Activated naive CD8-positive, alpha-beta T cell treated with anti-CD3 and anti-CD28 coated beads, Interleukin-2, amount 10 ng/mL, durations not matched to agents 7 days and 5 days (primary cell): ENCODE results near the gene PLEK. TPM values are rescaled to one million over a fixed set of nuclear protein-coding genes. Genes with fewer than 3 reads are reported as not detected.
"Not testable (repeated sequence)": the region's sequence is repeated elsewhere in the genome, so short reads cannot be mapped to it uniquely, and the experiment has no call there.

Experiments used
- ATAC-seq: fragments of 150-1000 bp; cut with Tn5 transposase; one replicate; pipeline ENCODE4 v1.10.0; 2021; ENCODE audit warnings: low read depth, moderate library complexity
- POLR2A ChIA-PET: fragments of 350-600 bp; sonication (Branson Sonifier 250); formaldehyde crosslinking; loops from one replicate; lab custom pipeline; 2021; ENCODE audit warnings: antibody characterized with exemption; lab: Charles Lee
- DNase-seq: peaks from one replicate; pipeline ENCODE4 v3.0.0; 2021
- H3K27ac Mint-ChIP-seq: one replicate; pipeline ENCODE4 v1.8.0; 2022; ENCODE audit warnings: mild to moderate bottlenecking, mixed read lengths
- H3K27me3 Mint-ChIP-seq: one replicate; pipeline ENCODE4 v1.8.0; 2022; ENCODE audit warnings: mild to moderate bottlenecking, moderate library complexity, mixed read lengths
- H3K36me3 Mint-ChIP-seq: one replicate; pipeline ENCODE4 v1.8.0; 2021; ENCODE audit warnings: mild to moderate bottlenecking, mixed read lengths
- H3K4me1 Mint-ChIP-seq: one replicate; pipeline ENCODE4 v1.8.0; 2021; ENCODE audit warnings: mixed read lengths
- H3K4me3 Mint-ChIP-seq: one replicate; pipeline ENCODE4 v1.8.0; 2022; ENCODE audit warnings: mild to moderate bottlenecking, moderate library complexity, mixed read lengths
- H3K9me3 Mint-ChIP-seq: one replicate; pipeline ENCODE4 v1.8.0; 2021; ENCODE audit warnings: mixed read lengths
- total RNA-seq, 2 experiments: library from RNA; stranded (reverse); gene quantifications; one replicate each; pipeline ENCODE4 v1.2.3, GENCODE V29; 2021

Gene PLEK
- total RNA-seq, 2 experiments from 2014 or later = 23.4 to 28.8 TPM

GRCh38 chr2:68340226-68341061 lies 24.6 kb upstream of the PLEK start:
- Mint-ChIP-seq H3K27me3 (peaks cover 42% of the 10 kb centered on the region), H3K4me3 (no peak overlapping the region), H3K4me1 (no peaks in the 10 kb centered on the region), H3K27ac (no peak overlapping the region), H3K36me3 (no peaks in the 10 kb centered on the region), H3K9me3 (no peaks in the 10 kb centered on the region)
- no peak for ATAC-seq
- DNase-seq = no peak
- POLR2A ChIA-PET = no interaction called here

- Mint-ChIP-seq H3K27ac (no peak overlapping the region), H3K4me3 (no peak overlapping the region), H3K27me3 (peaks cover 43% of the 10 kb centered on the region), H3K9me3 (no peaks in the 10 kb centered on the region), H3K4me1 (no peaks in the 10 kb centered on the region), H3K36me3 (no peaks in the 10 kb centered on the region)
- POLR2A ChIA-PET = no interaction called here
- DNase-seq = no peak
- ATAC-seq = no peak
Observed at GRCh38 chr2:68341062-68341329, 24.1 kb upstream of the PLEK start.

DNA sequence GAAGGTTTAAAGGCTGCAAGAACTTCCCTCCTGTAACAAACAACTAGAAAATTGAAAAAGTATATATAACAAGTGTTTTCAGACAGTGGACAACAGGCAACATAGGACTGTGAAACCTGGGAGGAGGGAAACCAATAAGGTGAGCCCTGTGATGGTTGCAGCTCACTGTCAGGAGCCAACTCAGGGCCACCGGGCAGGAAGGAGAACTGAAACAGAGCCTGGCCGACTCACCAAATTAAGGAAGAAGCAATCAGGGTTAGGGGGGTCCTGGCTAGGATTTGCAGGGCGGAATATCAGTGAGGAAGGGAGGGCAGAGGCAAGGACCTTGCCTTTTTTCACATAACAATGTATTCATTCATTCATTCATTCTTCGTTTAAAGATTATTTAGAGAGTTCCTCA lies 23.5 kb upstream of the PLEK start:
- peaks cover 43% of the 10 kb centered on the region for H3K27me3 Mint-ChIP-seq
- no peaks in the 10 kb centered on the region for H3K36me3 Mint-ChIP-seq
- no peak for ATAC-seq
- no peak overlapping the region for H3K27ac Mint-ChIP-seq
- no peaks in the 10 kb centered on the region for H3K9me3 Mint-ChIP-seq
- POLR2A ChIA-PET = interaction anchor here (0.7 kb wide), 1 partner anchor 65 kb away, joined by 3 read pairs; no protein-coding TSS in a partner anchor
- no peak overlapping the region for H3K4me3 Mint-ChIP-seq
- no peak for DNase-seq
- H3K4me1 Mint-ChIP-seq = no peaks in the 10 kb centered on the region

- ATAC-seq (no peak), DNase-seq (no peak)
- peaks cover 44% of the 10 kb centered on the region for H3K27me3 Mint-ChIP-seq
- POLR2A ChIA-PET = no interaction called here
- H3K27ac Mint-ChIP-seq = no peak overlapping the region
- no peak overlapping the region for H3K4me3 Mint-ChIP-seq
- H3K36me3 Mint-ChIP-seq = no peaks in the 10 kb centered on the region
- no peaks in the 10 kb centered on the region for H3K4me1 Mint-ChIP-seq
- no peaks in the 10 kb centered on the region for H3K9me3 Mint-ChIP-seq
Observed at GRCh38 chr2:68342470-68342869, 22.6 kb upstream of the PLEK start.

GRCh38 chr2:68344031-68344430 lies 21.1 kb upstream of the PLEK start:
- POLR2A ChIA-PET = no interaction called here
- H3K27ac Mint-ChIP-seq = no peak overlapping the region

DNA sequence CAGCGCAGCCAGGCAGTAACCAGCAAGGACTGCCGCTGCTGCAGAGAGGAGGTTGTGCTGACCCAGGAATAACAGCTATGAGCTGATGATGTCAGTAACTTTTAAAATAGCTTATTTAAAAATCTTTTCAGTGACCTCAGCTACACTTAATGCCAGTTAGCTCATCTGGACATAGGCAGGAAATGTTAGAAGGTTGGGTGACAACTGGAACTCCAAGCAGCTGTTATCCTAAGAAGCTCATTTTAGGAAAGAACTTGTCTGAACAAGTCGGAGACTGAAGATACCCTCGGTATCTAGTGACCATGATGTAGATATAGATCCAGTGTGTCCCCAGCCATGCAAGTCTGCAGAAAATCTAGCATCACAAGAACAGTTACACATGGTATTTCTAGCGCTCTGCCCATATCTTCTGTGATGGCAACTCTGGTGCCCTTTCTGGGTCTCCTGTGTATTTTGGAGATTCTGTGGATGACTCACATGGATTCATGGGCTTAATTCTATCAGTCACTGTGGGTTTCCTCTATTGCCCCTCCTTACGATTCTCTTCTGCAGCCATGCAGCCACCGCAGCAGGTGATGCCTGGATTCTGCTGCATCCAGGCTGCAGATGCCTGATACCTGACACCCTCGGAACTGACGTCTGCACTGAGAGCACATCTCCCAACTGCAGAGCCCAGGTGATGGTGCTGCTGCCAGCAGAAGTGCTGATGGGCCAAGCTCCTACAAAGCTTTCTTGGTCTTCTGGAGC lies 19.8 kb upstream of the PLEK start:
- Mint-ChIP-seq H3K27me3 (peaks cover 55% of the 10 kb centered on the region), H3K4me1 (no peaks in the 10 kb centered on the region), H3K9me3 (no peaks in the 10 kb centered on the region), H3K27ac (no peak overlapping the region), H3K4me3 (no peak overlapping the region), H3K36me3 (no peaks in the 10 kb centered on the region)
- POLR2A ChIA-PET = no interaction called here
- DNase-seq = no peak
- no peak for ATAC-seq

More at GRCh38 chr2:68344031-68344430, 21.1 kb upstream of the PLEK start:
- H3K4me3 Mint-ChIP-seq = no peak overlapping the region
- H3K9me3 Mint-ChIP-seq = no peaks in the 10 kb centered on the region
- DNase-seq = no peak
- no peak for ATAC-seq
- no peaks in the 10 kb centered on the region for H3K4me1 Mint-ChIP-seq
- H3K27me3 Mint-ChIP-seq = peaks cover 56% of the 10 kb centered on the region
- no peaks in the 10 kb centered on the region for H3K36me3 Mint-ChIP-seq

DNA sequence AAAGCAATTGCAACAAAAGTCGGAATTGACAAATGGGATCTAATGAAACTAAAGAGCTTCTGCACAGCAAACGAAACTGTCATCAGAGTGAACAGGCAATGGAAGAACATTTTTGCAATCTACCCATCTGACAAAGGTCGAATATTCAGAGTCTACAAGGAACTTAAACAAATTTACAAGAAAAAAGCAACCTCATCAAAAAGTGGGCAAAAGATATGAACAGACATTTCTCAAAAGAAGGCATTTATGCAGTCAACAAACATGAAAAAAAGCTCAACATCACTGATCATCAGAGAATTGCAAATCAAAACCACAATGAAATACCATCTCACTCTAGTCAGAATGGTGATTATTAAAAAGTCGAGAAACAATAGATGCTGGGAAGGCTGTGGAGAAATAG lies 16.0 kb upstream of the PLEK start:
- peaks cover 32% of the 10 kb centered on the region for H3K27me3 Mint-ChIP-seq
- H3K4me3 Mint-ChIP-seq, ATAC-seq, DNase-seq, POLR2A ChIA-PET, H3K36me3 Mint-ChIP-seq, H3K27ac Mint-ChIP-seq, H3K4me1 Mint-ChIP-seq, H3K9me3 Mint-ChIP-seq: not testable (repeated sequence)

- no peak for ATAC-seq
- Mint-ChIP-seq H3K4me1 (no peaks in the 10 kb centered on the region), H3K27me3 (peaks cover 29% of the 10 kb centered on the region), H3K9me3 (no peaks in the 10 kb centered on the region), H3K27ac (no peak overlapping the region), H3K4me3 (no peak overlapping the region), H3K36me3 (no peaks in the 10 kb centered on the region)
- no peak for DNase-seq
- POLR2A ChIA-PET = no interaction called here
Observed at GRCh38 chr2:68351997-68352396, 13.1 kb upstream of the PLEK start.

DNA sequence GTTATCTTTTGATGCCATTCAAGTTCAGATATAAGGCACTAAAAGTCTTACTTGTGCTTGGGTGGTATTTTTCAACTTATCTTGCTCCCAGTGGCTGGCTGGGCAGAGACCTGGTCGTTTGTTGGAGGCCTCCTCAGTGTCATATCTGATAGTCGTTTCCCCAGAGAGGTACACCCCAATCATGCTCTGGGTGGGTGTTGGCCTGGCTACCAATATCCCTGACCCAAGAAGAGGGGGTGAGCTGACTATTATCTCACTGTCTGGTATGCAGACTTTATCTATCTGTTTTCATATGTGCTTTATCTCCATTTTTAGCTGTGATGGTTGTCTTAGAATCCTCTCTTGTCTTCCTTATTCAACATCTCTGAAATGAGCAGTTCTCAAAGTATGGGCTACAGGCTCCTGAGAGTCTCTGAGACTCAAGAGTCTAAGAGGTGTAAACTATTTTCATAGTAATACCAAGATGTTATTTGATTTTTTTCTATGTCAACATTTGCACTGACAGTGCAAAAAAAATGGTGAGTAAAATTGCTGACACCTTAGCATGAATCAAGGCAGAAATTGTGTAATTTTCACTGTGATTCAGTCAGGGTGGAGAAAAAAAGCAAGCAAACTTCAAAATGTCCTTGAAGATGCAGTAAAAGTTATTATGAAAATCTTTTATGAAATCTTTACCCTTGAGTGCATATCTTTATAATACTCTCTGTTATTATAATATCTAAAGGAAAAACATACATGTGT lies 12.3 kb upstream of the PLEK start:
- POLR2A ChIA-PET = no interaction called here
- peaks cover 23% of the 10 kb centered on the region for H3K27me3 Mint-ChIP-seq

GRCh38 chr2:68356599-68357239 lies 8.4 kb upstream of the PLEK start:
- POLR2A ChIA-PET = no interaction called here
- ATAC-seq (no peak), DNase-seq (no peak)
- H3K27me3 Mint-ChIP-seq = peaks cover 8% of the 10 kb centered on the region
- H3K4me3 Mint-ChIP-seq = no peak overlapping the region
- no peaks in the 10 kb centered on the region for H3K9me3 Mint-ChIP-seq
- no peak overlapping the region for H3K27ac Mint-ChIP-seq
- H3K4me1 Mint-ChIP-seq = no peaks in the 10 kb centered on the region
- H3K36me3 Mint-ChIP-seq = no peaks in the 10 kb centered on the region

More for the DNA sequence above, 12.3 kb upstream of the PLEK start:
- DNase-seq (no peak), ATAC-seq (no peak)
- H3K27ac Mint-ChIP-seq = no peak overlapping the region
- no peaks in the 10 kb centered on the region for H3K9me3 Mint-ChIP-seq
- no peak overlapping the region for H3K4me3 Mint-ChIP-seq
- H3K36me3 Mint-ChIP-seq = no peaks in the 10 kb centered on the region
- no peaks in the 10 kb centered on the region for H3K4me1 Mint-ChIP-seq

DNA sequence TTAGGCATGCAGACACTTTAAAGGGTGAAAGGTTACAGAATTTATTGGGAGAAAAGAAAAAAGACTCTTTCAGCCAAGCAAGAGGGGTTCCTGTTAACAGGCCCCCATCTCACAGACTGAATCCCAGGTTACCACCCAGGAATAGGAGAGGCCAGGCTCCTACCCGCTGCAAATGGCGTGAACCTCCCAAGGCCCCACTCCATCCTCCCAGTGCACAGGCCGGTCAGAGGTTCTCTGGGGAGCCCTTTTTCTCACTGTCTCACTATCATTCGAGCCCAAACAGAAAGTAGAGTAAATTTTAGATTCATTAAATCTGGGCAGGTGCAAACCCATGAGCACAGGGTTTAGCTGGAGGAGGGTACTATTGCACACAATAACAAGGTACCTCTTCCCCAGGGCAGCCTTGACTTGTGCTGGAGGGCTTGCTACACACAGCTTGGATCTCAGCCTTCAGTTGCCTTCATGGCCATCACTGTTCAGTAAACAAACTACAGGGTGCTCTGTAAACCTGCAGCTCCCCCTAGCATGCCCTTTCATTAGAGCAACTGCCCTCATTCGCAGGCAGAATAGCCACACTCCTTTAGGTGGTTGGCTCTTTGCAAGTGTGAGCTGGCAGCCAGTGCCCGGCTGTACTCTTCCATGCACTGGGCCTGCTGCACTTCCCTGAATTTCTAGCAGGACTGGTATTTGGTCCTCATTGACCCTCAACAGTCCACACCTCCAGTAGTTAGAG lies 7.3 kb upstream of the PLEK start:
- ATAC-seq (peak; percentile 36), DNase-seq (no peak)
- Mint-ChIP-seq H3K4me1 (peaks cover 8% of the 10 kb centered on the region), H3K27ac (no peak overlapping the region), H3K27me3 (peaks cover 4% of the 10 kb centered on the region), H3K4me3 (no peak overlapping the region), H3K9me3 (no peaks in the 10 kb centered on the region), H3K36me3 (no peaks in the 10 kb centered on the region)
- POLR2A ChIA-PET = no interaction called here

DNA sequence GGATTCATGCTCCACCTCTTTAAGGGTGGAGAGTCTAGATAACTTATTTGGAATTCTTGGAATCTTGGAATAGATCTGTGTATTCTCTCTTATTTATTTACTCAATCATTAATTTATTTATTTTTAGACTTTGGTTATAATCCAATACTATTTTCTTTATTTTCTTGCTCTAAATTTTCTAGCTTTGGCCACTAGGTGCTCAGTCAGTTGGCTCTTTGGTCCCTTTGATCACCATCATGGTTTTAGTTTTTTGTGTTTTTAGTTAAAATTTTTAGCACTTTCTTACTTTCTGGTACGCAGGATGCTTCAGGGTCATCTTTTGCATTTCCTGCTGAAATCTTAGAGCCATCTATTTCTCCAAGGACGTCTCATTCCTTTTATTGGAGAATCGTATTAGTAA lies 5.2 kb upstream of the PLEK start:
- no peak overlapping the region for H3K27ac Mint-ChIP-seq
- no peaks in the 10 kb centered on the region for H3K9me3 Mint-ChIP-seq
- no peak overlapping the region for H3K4me3 Mint-ChIP-seq
- DNase-seq (no peak), ATAC-seq (no peak)
- H3K36me3 Mint-ChIP-seq = no peaks in the 10 kb centered on the region
- H3K4me1 Mint-ChIP-seq = peaks cover 10% of the 10 kb centered on the region
- H3K27me3 Mint-ChIP-seq = no peaks in the 10 kb centered on the region
- POLR2A ChIA-PET = interaction anchor here (0.5 kb wide), 1 partner anchor 1780 kb away, joined by 3 read pairs; no protein-coding TSS in a partner anchor

- Mint-ChIP-seq H3K4me3 (peak overlapping the region; percentile 48), H3K27ac (peak overlapping the region; percentile 45), H3K4me1 (peaks cover 16% of the 10 kb centered on the region), H3K9me3 (no peaks in the 10 kb centered on the region), H3K36me3 (no peaks in the 10 kb centered on the region), H3K27me3 (no peaks in the 10 kb centered on the region)
- peak; percentile 78 for DNase-seq
- POLR2A ChIA-PET = no interaction called here
- peak; percentile 68 for ATAC-seq
Observed at GRCh38 chr2:68362069-68362468, 3.0 kb upstream of the PLEK start.
